Superior temporal gyrus (tissue), 1 donor: ENCODE results near the gene RPUSD2.

Source experiments
- DNase-seq: peaks from one replicate; pipeline ENCODE4 v3.0.0-alpha.2; 2016; ENCODE audit errors: extremely low spot score

Gene RPUSD2

GRCh38 chr15:40618906-40619305, 49.8 kb downstream of the RPUSD2 start:
- no peak for DNase-seq

GRCh38 chr15:40623361-40623760, 54.3 kb downstream of the RPUSD2 start:
- no peak for DNase-seq
